Measurements from ENCODE around the gene NFIL3.

Gene NFIL3

DNA sequence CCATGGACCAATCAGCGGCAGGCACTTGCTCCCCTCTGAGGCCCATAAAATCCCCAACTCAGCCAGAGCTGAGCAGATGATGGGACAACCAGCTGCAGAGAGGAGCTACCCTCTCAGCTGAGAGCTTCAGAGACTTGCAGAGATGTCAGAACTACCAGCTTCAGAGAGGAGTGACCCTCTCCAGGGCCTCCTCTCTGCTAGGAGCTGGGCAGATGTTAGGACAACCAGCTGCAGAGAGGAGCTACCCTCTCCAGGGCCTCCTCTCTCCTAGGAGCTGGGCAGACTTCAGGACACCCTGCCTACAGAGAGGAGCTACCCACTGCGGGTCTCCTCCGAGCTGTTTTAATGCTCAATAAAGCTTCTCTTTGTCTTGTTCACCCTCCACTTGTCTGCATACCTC lies 58.9 kb downstream of the NFIL3 start:
- DNase-seq (ENCODE audit: low read depth) = no peak
- TF ChIP-seq, protein P1, sequence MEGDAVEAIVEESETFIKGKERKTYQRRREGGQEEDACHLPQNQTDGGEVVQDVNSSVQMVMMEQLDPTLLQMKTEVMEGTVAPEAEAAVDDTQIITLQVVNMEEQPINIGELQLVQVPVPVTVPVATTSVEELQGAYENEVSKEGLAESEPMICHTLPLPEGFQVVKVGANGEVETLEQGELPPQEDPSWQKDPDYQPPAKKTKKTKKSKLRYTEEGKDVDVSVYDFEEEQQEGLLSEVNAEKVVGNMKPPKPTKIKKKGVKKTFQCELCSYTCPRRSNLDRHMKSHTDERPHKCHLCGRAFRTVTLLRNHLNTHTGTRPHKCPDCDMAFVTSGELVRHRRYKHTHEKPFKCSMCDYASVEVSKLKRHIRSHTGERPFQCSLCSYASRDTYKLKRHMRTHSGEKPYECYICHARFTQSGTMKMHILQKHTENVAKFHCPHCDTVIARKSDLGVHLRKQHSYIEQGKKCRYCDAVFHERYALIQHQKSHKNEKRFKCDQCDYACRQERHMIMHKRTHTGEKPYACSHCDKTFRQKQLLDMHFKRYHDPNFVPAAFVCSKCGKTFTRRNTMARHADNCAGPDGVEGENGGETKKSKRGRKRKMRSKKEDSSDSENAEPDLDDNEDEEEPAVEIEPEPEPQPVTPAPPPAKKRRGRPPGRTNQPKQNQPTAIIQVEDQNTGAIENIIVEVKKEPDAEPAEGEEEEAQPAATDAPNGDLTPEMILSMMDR (conservative IDR thresholded peaks at IDR 0.05; ENCODE audit: low read depth, low read length) = no peak

DNA sequence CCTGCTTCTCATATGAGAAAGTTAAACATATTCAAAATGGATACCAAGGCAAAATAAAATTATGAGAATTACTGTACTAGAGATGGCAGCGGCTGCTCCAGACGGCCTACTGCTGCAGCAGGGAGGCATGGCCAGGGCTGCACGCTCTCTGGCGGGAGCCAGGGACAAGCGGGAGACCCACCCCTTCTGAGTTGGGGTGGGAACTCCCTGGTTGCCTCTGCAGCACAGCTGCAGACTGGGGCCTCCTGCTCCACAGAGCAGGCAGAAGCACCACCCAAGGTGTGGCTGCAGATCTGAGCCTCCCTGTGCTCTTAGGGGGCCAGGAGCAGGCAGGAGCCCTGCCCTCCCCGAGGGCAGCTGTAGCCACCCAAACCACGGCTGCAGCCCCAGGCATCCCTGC lies 59.6 kb downstream of the NFIL3 start:
- H3K4me3 ChIP-seq (ENCODE audit: low read length) = no peak overlapping the region
- no peak for DNase-seq (ENCODE audit: low read depth)
- TF ChIP-seq, protein P1 (conservative IDR thresholded peaks at IDR 0.05; ENCODE audit: low read depth, low read length) = no peak

More for the DNA sequence above, 58.9 kb downstream of the NFIL3 start:
- H3K4me3 ChIP-seq (ENCODE audit: low read length) = no peak overlapping the region

DNA sequence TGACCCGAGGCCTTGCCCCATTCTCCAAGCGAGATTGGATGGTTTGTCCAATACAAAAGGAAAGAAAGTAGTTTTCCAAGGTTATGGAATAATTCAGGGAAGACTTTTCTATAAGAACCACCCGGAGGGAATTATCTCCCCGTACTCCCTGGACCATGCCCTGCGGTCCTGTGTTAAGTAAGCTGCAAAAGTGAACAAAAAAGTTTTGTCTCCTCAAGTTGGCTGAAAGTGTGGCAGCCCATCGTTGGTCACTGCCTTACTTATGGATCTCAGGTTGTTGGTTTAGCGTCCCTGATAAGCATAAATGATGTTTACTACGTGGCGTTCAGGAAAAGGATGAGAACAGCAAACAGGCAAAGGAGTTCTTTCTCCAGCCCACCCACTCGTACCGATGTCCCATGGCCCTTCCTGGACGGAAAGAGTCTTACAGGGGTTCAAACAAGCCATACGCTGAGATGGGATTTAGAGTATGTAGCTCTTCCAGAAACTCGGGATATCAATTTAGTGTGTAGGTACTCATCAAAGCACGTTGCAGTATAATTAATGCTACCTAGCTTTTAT lies 61.5 kb downstream of the NFIL3 start:
- H3K4me3 ChIP-seq (ENCODE audit: low read length) = peak overlapping the region; percentile 36
- DNase-seq (ENCODE audit: low read depth) = no peak
- TF ChIP-seq, protein P1 (conservative IDR thresholded peaks at IDR 0.05; ENCODE audit: low read depth, low read length) = no peak

DNA sequence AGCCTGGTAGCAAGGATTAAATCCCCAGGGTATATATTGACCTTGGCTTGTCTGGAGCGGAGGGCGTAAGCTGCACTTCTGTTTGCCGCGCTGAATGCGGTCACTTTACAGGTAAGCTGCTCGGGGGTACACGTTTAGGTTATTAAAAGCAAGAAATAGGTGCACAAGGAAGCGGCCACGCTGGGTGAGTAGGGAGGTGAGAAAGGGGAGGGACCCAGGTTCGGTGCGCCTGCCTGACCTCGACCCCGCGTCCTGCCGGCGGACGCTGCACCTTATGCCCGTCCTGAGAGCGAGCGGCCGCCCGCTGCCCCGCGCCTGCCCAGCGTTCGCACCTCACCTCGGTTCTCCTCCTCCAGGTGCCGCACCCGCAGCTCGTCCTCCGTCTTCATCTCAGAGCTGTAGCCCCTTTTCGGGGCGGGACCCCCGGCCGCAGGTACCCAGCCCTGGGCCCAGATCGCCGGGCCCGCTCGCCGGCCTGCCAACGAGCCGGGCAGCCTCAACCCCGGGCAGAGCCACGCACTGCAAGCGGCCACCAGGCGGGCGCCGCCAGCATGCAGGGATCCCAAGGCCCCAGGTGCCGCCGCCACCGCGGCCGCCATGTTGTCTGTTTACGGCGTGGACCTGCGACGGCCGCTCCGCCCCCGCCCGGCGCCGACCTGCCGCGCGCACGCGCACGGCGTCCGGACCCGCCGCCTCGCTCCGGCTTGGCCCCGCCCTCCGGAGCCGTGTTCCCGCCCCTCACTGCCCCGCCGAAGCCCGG lies 62.2 kb downstream of the NFIL3 start, which contains the start of gene AUH:
TSS of gene AUH (minus strand) at position 628 of the 760 bp plus-strand sequence. CDS start at position 599, 29 bp downstream.
- TF ChIP-seq, protein P1 (conservative IDR thresholded peaks at IDR 0.05; ENCODE audit: low read depth, low read length) = no peak
- H3K4me3 ChIP-seq (ENCODE audit: low read length) = peak within 1 kb of the TSS; percentile 84
- DNase-seq (ENCODE audit: low read depth) = no peak

DNA sequence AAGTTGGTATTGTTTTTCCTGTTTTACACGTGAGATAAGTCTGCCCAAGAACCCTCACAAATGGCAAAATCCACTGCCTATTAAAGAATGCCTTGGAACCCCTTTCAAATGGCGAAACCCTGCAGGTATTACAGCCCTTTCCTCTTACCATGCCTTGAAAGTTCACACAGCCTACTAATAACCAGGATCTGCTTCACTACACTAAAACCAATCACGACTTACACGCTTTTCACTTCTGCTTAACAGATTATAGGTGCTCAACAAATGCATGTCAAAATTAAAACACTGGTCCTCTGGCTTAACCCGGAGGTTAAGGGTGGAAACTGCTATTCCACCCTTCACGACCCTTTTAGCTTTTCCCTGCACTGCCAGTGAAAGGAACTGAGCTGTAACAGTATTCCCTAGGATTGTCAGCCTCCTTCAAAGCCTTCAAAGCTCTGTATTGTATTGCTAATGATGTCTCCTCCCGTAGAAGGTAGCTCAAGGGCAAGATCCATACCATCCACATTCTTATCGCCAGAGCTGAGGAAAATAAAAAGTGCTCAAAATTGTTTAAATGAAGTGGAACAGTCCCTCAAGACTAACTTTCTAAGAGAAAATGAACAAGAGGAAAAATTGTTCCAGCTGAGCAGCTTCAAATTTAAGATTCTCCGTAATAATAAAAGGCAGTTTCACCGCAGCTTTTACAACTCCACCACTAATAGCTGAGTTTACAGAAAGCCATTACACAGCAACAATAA lies 62.9 kb downstream of the NFIL3 start:
- TF ChIP-seq, protein P1 (conservative IDR thresholded peaks at IDR 0.05; ENCODE audit: low read depth, low read length) = no peak
- no peak for DNase-seq (ENCODE audit: low read depth)
- H3K4me3 ChIP-seq (ENCODE audit: low read length) = peak overlapping the region; percentile 84

DNA sequence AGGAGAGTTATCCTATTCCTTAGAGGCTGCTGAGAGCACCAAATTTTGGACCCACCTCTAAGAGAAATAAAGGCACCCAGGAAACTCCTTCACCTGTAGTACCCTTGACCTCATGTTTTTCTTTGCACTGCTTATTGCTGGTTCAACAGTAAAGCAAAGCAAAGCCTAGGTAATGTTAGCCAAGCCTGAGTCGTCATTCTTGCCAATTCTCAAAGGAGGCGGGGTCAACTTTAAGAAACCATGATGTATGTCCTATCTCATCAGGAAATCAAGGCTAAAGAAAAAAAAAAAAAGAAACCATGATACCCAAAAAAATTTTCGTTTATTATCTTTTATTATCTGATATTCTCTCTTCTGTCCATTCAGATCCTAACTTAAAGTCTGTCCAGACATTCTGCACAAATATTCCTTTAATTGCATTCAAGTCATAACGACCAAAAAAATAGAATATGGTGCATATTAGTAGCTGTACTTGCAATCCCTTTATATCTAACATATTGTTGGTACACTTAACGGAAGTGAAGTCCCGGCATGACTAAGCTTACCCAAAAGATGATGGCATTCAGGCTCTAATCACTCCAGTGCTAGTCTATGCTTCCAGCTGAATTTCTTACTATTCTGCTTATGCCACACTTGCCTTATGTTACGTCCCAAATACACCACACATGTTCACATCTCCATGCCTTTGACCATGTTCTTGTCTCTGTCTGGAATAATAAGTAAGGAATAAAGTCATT lies 63.7 kb downstream of the NFIL3 start:
- no peak for DNase-seq (ENCODE audit: low read depth)
- peak overlapping the region; percentile 84 for H3K4me3 ChIP-seq (ENCODE audit: low read length)
- TF ChIP-seq, protein P1 (conservative IDR thresholded peaks at IDR 0.05; ENCODE audit: low read depth, low read length) = no peak

Data from retinal pigment epithelial cell (primary cell).